ENCODE data around the gene GLG1.
A peak's percentile ranks its signal among the peaks of the same experiment; 100 is the strongest.
"Not testable (repeated sequence)": the region's sequence is repeated elsewhere in the genome, so short reads cannot be mapped to it uniquely, and the experiment has no call there.

The GLG1 gene

DNA sequence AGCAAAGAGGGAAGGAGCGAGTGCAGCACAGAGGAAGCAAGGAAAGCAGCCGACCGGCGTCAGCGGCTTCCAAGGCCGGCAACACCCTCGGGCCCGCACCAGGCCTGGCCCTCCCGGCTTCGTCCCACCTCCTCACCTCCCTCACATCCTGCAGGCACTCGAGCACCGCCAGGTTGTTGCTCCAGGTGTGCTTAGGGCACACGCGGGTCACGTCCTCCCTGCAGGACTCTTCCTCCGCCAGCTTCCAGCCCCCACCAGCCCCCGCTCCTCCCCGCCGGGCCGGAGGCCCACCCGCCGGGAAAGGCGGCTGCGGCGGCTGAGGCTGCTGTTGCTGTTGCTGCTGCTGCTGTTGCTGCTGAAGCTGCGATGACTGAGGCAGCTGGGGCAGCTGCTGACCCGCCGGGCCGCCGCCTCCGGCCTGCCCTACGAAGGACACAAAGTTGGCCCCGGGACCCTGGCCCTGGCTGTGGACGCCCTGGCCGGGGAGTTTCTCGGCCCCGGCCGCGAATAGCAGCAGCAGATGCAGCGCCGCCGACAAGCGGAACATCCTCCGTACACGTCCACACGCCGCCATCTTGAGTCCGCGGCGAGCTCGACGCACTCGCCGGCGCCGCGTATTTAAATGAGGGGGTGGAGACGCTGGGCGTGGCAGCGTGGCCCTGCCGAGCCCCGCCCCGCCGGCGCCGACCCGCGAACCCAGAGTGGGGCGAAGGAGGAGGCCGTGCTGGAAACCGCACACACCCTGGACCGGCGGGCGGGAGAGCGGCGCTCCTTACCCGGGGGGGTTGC, at the start of gene GLG1:
Gene GLG1 (minus strand): TSS at position 594 of the 789 bp plus-strand sequence. CDS start 20 bp downstream, at position 574.
- H3K27ac Mint-ChIP-seq = peak within 1 kb of the TSS; percentile 96
- peaks cover 59% of the 10 kb centered on the region for H3K4me1 Mint-ChIP-seq (ENCODE audit: low read depth)
- peak within 1 kb of the TSS; percentile 96 for H3K4me3 Mint-ChIP-seq
- H3K36me3 Mint-ChIP-seq = no peaks in the 10 kb centered on the region
- no peaks in the 10 kb centered on the region for H3K27me3 Mint-ChIP-seq
- H3K9me3 Mint-ChIP-seq (ENCODE audit: low read depth) = no peaks in the 10 kb centered on the region

DNA sequence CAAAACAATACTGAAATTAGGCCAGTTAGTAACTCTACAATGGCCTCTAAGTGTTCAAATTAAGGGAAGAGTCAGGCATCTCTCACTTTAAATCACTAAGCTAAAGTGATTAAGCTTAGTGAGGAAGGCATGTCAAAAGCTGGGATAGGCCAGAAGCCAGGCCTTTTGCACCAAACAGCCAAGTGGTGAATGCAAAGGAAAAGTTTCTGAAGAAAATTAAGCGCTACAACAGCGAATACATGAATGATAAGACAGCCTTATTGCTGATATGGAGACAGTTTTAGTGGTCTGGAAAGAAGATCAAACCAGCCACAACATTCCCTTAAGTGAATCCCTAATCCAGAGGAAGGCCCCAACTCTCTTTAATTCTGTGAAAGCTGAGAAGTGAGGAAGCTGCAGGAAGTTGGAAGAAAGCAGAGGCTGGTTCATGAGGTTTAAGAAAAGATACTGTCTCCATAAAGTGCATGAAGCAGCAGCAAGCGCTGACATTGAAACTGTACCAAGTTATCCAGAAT, 47.7 kb upstream of the GLG1 start:
- H3K9me3 Mint-ChIP-seq (ENCODE audit: low read depth) = no peaks in the 10 kb centered on the region

DNA sequence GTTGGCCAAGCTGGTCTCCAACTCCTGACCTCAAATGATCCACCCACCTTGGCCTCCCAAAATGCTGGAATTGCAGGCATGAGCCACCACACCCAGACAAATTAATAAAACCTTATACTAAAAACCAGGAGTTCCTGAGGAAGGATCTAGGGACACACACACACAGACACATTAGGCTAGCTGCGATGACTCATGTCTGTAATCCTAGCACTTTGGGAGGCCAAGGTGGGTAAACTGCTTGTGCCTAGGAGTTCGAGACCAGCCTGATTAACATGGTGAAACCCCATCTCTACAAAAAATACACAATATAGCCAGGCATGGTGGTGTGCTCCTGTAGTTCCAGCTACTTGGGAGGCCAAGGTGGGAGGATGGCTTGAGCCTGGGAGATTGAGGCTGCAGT, 46.0 kb upstream of the GLG1 start:
- not testable (repeated sequence) for H3K27me3 Mint-ChIP-seq; H3K4me3 Mint-ChIP-seq; H3K36me3 Mint-ChIP-seq; H3K9me3 Mint-ChIP-seq (ENCODE audit: low read depth); H3K27ac Mint-ChIP-seq
- H3K4me1 Mint-ChIP-seq (ENCODE audit: low read depth) = peaks cover 50% of the 10 kb centered on the region

More for the DNA sequence above, 47.7 kb upstream of the GLG1 start:
- peak overlapping the region; percentile 20 for H3K4me3 Mint-ChIP-seq
- peaks cover 67% of the 10 kb centered on the region for H3K4me1 Mint-ChIP-seq (ENCODE audit: low read depth)
- H3K27ac Mint-ChIP-seq = no peak overlapping the region
- H3K36me3 Mint-ChIP-seq = peaks cover 8% of the 10 kb centered on the region
- no peaks in the 10 kb centered on the region for H3K27me3 Mint-ChIP-seq

DNA sequence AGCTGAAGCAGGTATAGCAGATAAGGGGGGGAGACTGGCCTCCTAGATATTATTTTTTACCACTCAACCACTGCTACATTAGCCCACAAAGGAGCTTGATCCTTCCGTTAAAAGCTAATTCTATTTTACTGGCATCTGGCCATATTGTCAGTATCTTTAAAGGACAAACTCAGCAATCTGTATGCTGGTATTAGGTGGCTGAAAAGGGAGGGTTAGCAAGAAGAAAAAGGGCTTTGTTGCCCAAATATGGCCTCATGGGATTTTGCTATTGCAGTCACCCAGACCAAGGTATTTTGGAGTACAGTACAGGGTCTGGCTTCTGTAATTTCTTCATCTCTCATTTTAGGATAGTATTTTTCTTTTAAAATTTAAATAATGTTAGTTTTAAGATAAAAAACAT, 45.3 kb upstream of the GLG1 start:
- H3K4me1 Mint-ChIP-seq (ENCODE audit: low read depth) = peaks cover 46% of the 10 kb centered on the region
- H3K9me3 Mint-ChIP-seq (ENCODE audit: low read depth) = no peaks in the 10 kb centered on the region
- no peak overlapping the region for H3K4me3 Mint-ChIP-seq
- peaks cover 2% of the 10 kb centered on the region for H3K36me3 Mint-ChIP-seq
- H3K27ac Mint-ChIP-seq = no peak overlapping the region
- H3K27me3 Mint-ChIP-seq = no peaks in the 10 kb centered on the region

DNA sequence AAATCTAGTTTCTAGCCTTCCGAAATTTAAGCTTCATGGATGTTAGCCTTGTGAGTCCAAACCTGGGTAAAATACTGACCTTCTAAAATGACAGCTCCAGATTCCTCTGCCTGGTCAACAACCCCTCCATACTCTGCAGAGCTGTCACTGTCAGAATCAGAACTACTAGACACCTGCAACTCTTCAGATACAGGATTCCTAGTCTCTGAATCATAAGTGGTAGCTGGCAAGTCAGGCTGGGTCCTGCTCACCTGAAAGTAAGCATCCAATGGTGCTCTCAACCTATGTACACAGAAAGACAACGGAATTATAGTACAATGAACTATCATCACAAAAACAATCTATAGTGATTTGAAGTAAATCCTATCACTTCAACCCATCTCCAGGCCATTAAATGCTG, 44.9 kb upstream of the GLG1 start:
- peaks cover 42% of the 10 kb centered on the region for H3K4me1 Mint-ChIP-seq (ENCODE audit: low read depth)
- H3K27ac Mint-ChIP-seq = no peak overlapping the region
- peaks cover under 1% of the 10 kb centered on the region for H3K36me3 Mint-ChIP-seq
- H3K27me3 Mint-ChIP-seq = no peaks in the 10 kb centered on the region
- no peaks in the 10 kb centered on the region for H3K9me3 Mint-ChIP-seq (ENCODE audit: low read depth)
- H3K4me3 Mint-ChIP-seq = no peak overlapping the region

DNA sequence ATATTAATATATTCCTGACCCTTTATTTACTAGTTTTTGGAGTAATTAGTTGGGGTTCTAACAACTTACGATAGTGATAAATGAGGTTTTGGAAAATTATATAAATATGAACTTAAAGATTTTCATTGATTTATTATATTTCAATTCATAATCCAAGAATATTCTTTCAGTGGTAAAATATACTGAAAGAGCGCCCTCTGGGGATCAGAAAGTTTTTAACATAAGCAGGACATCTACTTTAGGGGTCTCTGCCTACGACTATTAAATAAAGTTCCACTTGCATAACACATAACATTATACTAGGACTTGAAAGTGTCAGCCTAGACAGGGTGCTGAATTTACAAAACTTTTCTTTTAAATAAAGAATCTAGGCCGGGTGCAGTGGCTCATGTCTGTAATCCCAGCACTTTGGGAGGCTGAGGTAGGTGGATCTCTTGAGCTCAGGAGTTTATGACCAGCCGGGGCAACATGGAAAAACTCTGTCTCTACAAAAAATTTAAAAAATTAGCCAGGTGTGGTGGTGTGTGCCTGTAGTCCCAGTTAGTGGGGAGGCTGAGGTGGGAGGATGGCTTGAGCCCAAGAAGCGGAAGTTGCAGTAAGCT, 44.2 kb upstream of the GLG1 start:
- no peaks in the 10 kb centered on the region for H3K27me3 Mint-ChIP-seq
- no peak overlapping the region for H3K4me3 Mint-ChIP-seq
- H3K4me1 Mint-ChIP-seq (ENCODE audit: low read depth) = peaks cover 36% of the 10 kb centered on the region
- H3K9me3 Mint-ChIP-seq (ENCODE audit: low read depth) = no peaks in the 10 kb centered on the region
- peak overlapping the region; percentile 46 for H3K27ac Mint-ChIP-seq
- H3K36me3 Mint-ChIP-seq = no peaks in the 10 kb centered on the region

DNA sequence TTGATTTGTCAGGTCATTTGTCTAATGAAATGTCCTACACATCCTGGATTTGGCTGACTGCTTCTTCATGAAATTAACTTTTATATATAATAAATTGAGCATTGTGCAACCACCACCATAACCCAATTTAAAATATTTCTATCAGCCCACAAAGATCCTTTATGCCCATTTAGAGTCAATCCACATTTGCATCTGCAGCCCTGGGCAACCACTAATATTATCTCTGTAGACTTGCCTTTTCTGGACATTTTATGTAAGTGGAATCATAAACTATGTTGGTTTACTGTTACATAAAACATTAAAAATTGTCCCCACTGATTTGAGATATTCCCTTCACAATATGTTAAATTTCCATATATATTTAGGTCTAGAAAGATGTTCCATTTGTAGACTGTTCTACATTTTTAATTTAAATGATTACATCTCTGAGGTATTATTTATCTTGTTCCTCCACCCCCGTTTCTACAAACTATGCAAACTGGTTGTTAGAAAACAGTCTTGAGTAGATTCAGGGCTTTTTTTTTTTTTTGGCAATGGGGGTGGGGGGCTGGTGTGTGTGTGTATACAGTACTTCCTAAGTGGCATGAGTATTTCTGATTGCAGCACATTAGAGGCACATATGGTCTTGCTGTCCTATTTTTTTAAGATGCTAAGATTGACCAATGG, 43.1 kb upstream of the GLG1 start:
- Mint-ChIP-seq H3K36me3 (no peaks in the 10 kb centered on the region), H3K27ac (no peak overlapping the region), H3K4me1 (ENCODE audit: low read depth) (peaks cover 29% of the 10 kb centered on the region), H3K4me3 (no peak overlapping the region), H3K9me3 (ENCODE audit: low read depth) (no peaks in the 10 kb centered on the region), H3K27me3 (no peaks in the 10 kb centered on the region)

DNA sequence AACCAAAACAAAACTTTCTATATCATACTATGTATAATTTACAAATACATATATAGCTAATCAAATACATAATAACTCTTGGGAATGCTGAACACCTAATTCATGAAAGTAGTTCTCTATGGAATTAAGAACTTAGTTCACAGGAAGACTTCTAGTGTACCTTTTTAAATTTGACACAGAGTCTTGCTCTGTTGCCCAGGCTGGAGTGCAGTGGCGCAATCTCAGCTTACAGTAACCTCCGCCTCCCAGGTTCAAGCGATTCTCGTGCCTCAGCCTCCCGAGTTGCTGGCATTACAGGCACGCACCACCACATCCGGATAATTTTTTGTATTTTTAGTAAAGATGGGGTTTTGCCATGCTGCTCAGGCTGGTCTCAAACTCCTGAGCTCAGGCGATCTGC, 35.1 kb upstream of the GLG1 start:
- H3K4me1 Mint-ChIP-seq (ENCODE audit: low read depth) = peaks cover 2% of the 10 kb centered on the region
- no peak overlapping the region for H3K27ac Mint-ChIP-seq

DNA sequence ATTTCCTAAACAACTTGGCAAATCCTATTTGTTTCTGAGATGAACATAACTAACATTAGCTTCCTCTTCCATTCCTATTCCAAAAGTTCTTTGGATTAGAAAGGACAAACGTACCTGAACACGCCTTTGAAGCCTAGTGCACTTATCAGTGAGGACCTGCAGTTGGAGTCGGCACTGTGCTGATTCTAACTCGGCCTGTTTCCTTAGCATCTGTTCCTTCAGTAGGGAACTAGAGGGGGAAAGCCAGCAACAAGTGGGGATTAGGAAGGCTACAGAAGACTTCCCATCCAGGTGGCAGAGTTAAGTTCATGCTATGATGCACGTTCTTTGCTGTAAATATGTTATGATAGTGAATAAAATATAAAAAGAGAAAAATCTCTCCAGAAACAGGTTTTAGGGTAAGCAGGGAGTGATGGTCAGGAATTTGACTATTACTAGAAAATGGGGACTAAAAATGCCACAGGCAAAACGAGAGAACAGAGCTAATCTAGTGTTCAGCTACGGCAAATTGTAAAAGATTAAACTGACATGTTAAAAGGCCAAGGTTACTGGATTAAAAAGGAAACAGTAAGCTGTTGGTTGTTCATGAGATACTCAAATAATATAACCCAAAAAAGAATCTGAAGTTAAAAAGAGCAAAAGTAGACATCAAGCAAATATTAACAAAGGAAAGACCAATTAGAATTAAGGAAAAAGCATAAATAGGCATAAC, 31.0 kb upstream of the GLG1 start:
- no peak overlapping the region for H3K4me3 Mint-ChIP-seq
- H3K9me3 Mint-ChIP-seq (ENCODE audit: low read depth) = no peaks in the 10 kb centered on the region
- H3K4me1 Mint-ChIP-seq (ENCODE audit: low read depth) = peaks cover 2% of the 10 kb centered on the region
- no peak overlapping the region for H3K27ac Mint-ChIP-seq
- H3K36me3 Mint-ChIP-seq = peaks cover 2% of the 10 kb centered on the region
- no peaks in the 10 kb centered on the region for H3K27me3 Mint-ChIP-seq

More for the DNA sequence above, 35.1 kb upstream of the GLG1 start:
- Mint-ChIP-seq H3K4me3 (no peak overlapping the region), H3K9me3 (ENCODE audit: low read depth) (no peaks in the 10 kb centered on the region), H3K36me3 (peaks cover 2% of the 10 kb centered on the region), H3K27me3 (no peaks in the 10 kb centered on the region)

DNA sequence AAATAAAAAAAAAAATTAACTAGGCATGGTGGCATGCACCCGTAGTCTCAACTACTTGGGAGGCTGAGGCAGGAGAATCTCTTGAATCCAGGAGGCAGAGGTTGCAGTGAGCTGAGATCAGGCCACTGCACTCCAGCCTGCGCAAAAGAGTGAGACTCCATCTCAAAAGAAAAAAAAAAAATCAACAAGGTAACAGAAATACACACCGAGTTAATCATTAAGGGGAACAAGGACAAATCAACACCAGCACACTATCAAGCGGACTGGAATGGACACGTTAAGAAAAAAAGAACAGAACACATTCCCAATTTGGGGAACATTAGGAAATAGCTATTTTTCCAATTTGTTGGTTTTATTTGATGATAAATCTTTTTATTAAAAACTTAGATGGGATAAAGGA, 28.4 kb upstream of the GLG1 start:
- Mint-ChIP-seq H3K9me3 (ENCODE audit: low read depth) (no peaks in the 10 kb centered on the region), H3K36me3 (peaks cover 2% of the 10 kb centered on the region), H3K4me3 (no peak overlapping the region), H3K27me3 (no peaks in the 10 kb centered on the region), H3K27ac (no peak overlapping the region), H3K4me1 (ENCODE audit: low read depth) (peaks cover 2% of the 10 kb centered on the region)

DNA sequence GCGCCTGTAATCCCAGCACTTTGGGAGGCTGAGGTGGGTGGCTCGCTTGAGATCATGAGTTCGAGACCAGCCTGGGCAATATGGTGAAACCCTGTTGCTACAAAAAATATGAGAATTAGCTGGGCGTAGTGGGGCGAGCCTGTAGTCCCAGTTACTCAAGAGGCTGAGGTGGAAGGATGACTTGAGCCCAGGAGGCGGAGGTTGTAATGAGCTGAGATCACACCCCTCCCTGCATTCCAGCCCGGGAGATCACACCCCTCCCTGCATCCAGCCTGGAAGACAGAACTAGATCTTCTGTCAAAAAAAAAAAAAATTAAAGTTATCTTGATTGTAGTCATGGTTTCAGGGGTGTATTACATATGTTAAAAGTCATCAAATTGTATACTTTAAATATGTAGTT, 26.8 kb upstream of the GLG1 start:
- H3K4me1 Mint-ChIP-seq (ENCODE audit: low read depth) = no peaks in the 10 kb centered on the region
- no peak overlapping the region for H3K27ac Mint-ChIP-seq
- H3K4me3 Mint-ChIP-seq = no peak overlapping the region
- peaks cover 2% of the 10 kb centered on the region for H3K36me3 Mint-ChIP-seq
- H3K27me3 Mint-ChIP-seq = no peaks in the 10 kb centered on the region
- H3K9me3 Mint-ChIP-seq (ENCODE audit: low read depth) = no peaks in the 10 kb centered on the region

DNA sequence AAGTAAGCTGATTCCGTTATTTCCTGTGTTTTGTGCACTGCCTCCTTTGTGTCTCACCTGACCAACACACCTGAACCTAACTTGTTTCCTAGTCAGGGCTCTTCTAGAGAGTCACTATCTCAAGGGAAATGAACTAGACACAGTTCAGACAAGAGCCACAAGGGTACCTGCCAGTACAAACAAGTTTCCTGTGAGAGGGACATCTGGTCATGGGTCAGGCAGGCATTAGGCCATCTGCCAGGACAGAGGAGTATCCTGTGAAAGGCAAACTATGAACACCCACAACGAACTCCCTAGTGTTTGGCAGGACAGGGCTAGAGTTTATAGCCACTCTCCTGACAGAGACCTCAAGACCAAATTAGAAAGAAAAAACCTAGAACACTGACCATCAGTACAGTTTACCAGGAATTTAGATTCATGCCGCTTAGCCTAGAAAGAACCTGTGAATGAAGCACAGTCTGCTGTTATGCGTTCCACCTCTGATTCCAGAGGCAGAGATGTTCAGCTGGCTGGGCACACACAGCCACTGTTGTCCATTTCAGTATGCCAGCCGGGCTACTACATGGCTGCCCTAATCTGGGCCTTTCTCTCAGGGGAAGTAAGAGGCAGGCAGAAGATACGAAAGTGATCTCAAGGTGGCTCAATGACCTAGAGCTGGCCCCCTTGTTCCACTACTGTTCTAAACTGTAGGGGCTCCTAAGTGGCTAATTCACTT, 20.7 kb upstream of the GLG1 start:
- Mint-ChIP-seq H3K36me3 (peaks cover 9% of the 10 kb centered on the region), H3K9me3 (ENCODE audit: low read depth) (no peaks in the 10 kb centered on the region), H3K27me3 (no peaks in the 10 kb centered on the region), H3K4me1 (ENCODE audit: low read depth) (peaks cover 21% of the 10 kb centered on the region), H3K4me3 (no peak overlapping the region), H3K27ac (peak overlapping the region; percentile 85)

DNA sequence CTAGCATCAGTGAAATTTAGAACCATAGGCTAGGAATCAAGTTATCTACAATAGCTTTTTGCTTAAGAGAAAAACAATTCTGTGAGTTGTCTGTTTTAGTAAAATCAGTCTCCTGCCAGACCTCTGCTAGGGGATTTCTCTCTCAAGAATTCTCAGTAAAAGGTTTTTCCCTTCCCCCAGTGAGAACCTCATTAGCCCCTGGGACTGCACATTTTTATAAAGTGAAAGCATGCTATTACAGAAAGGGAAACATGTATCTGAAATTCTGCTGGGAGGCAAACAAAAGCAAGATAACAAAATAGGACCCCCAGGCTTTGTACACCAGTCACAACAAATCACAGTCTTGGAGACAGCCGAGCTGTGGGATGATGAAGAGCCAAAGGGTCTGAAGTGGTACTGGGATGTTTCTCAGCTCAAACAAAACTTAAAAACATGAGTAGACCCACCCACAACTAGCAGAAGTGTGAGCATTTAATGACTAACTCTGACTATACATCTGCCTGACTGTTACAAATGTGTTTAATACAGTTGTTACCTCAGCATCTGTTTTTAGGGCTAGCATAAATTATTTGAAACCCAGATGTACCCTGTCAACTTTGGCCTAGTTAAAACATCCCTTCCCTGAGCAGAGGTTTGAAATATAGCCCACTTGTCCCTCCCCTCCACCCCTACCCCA, 20.0 kb upstream of the GLG1 start:
- Mint-ChIP-seq H3K27ac (peak overlapping the region; percentile 85), H3K9me3 (ENCODE audit: low read depth) (no peaks in the 10 kb centered on the region), H3K27me3 (no peaks in the 10 kb centered on the region), H3K4me1 (ENCODE audit: low read depth) (peaks cover 21% of the 10 kb centered on the region), H3K4me3 (peak overlapping the region; percentile 38), H3K36me3 (peaks cover 9% of the 10 kb centered on the region)
